PC-9 (cell line): Measurements from ENCODE around the gene ABCA7. TPM values are rescaled to one million over a fixed set of nuclear protein-coding genes. Genes with fewer than 3 reads are reported as not detected.

Source experiments
- BruUV-seq: library from RNA; stranded (reverse); fragments of 400-500 nt; replicated peaks from 2 replicates; lab custom pipeline; 2021; lab: Mats Ljungman, UMichigan
- CTCF ChIA-PET: fragments of 300-600 bp; sonication (Branson Sonifier 250); formaldehyde crosslinking; loops from one replicate; lab custom pipeline; 2022; ENCODE audit warnings: antibody characterized with exemption; lab: Charles Lee
- POLR2A ChIA-PET: fragments of 300-600 bp; sonication (Branson Sonifier 250); formaldehyde crosslinking; loops from one replicate; lab custom pipeline; 2022; ENCODE audit warnings: antibody characterized with exemption; ENCODE audit not compliant: unreplicated experiment; lab: Charles Lee
- DNase-seq, 2 experiments: peaks; one replicate each; pipeline versions ENCODE4 v3.0.0 to v3.0.0-alpha.2; 2015 to 2022; ENCODE audit warnings: mixed read lengths in 1 of 2
- H2AFZ ChIP-seq: fragments of 200-600 bp; sonication (generic); 2 replicates; pipeline ENCODE4 v1.8.1; 2017; ENCODE audit warnings: antibody characterized with exemption
- H3F3A ChIP-seq: fragments of 200-600 bp; sonication (generic); 2 replicates; pipeline ENCODE4 v1.8.1; 2017; ENCODE audit warnings: antibody characterized with exemption, mild to moderate bottlenecking, low read depth; ENCODE audit not compliant: insufficient read depth
- H3K27ac ChIP-seq: fragments of 200-600 bp; sonication (generic); 2 replicates; pipeline ENCODE4 v1.6.1; 2016; ENCODE audit warnings: mixed run types
- H3K27me3 ChIP-seq: fragments of 200-600 bp; sonication (generic); 2 replicates; pipeline ENCODE4 v1.6.1; 2016; ENCODE audit warnings: low read depth, mixed run types; ENCODE audit not compliant: insufficient read depth
- H3K36me3 ChIP-seq: fragments of 200-600 bp; sonication (generic); 2 replicates; pipeline ENCODE4 v1.6.1; 2016; ENCODE audit warnings: low read depth, mixed run types
- H3K4me1 ChIP-seq: fragments of 200-600 bp; sonication (generic); replicated peaks from 2 replicates; pipeline ENCODE4 v1.6.1; 2016; ENCODE audit warnings: mixed run types; ENCODE audit not compliant: insufficient read depth
- H3K4me2 ChIP-seq: fragments of 200-600 bp; sonication (generic); 2 replicates; pipeline ENCODE4 v1.6.1; 2017; ENCODE audit warnings: mixed run types
- H3K4me3 ChIP-seq: fragments of 200-600 bp; sonication (generic); 2 replicates; pipeline ENCODE4 v1.6.1; 2016; ENCODE audit warnings: mixed run types
- H3K79me2 ChIP-seq: fragments of 200-600 bp; sonication (generic); 2 replicates; pipeline ENCODE4 v1.6.1; 2017; ENCODE audit warnings: low read depth, mixed run types
- H3K9me2 ChIP-seq: fragments of 200-600 bp; sonication (generic); 2 replicates; pipeline ENCODE4 v1.8.1; 2017; ENCODE audit warnings: mild to moderate bottlenecking; ENCODE audit not compliant: insufficient read depth
- H3K9me3 ChIP-seq: fragments of 200-600 bp; sonication (generic); 2 replicates; pipeline ENCODE4 v1.8.1; 2016; ENCODE audit warnings: low read depth; ENCODE audit not compliant: insufficient read depth
- H4K20me1 ChIP-seq: fragments of 200-600 bp; sonication (generic); 2 replicates; pipeline ENCODE4 v1.8.1; 2017; ENCODE audit not compliant: insufficient read depth
- EZH2 ChIP-seq: fragments of 200-600 bp; sonication (generic); IDR thresholded peaks from 2 replicates; pipeline ENCODE4 v1.8.0; 2017; ENCODE audit warnings: antibody characterized with exemption, low read depth
- intact Hi-C: fragments of 100-400 bp; cut with micrococcal nuclease; formaldehyde crosslinking; loops from one replicate; pipeline ENCODE4 v1.10.0; 2022; ENCODE audit not compliant: unreplicated experiment
- total RNA-seq: library from RNA; stranded (reverse); gene quantifications from 2 replicates; pipeline ENCODE4 v1.2.3, GENCODE V29; 2021
- TF ChIP-seq, protein P1 (sequence below): fragments of 200-600 bp; sonication (generic); conservative IDR thresholded peaks from 2 replicates; pipeline ENCODE4 v1.6.1; 2017; ENCODE audit warnings: mixed run types, antibody characterized with exemption, mild to moderate bottlenecking, moderate library complexity

The ABCA7 gene
- total RNA-seq, 1 experiment from 2014 or later: 29.9 TPM

DNA sequence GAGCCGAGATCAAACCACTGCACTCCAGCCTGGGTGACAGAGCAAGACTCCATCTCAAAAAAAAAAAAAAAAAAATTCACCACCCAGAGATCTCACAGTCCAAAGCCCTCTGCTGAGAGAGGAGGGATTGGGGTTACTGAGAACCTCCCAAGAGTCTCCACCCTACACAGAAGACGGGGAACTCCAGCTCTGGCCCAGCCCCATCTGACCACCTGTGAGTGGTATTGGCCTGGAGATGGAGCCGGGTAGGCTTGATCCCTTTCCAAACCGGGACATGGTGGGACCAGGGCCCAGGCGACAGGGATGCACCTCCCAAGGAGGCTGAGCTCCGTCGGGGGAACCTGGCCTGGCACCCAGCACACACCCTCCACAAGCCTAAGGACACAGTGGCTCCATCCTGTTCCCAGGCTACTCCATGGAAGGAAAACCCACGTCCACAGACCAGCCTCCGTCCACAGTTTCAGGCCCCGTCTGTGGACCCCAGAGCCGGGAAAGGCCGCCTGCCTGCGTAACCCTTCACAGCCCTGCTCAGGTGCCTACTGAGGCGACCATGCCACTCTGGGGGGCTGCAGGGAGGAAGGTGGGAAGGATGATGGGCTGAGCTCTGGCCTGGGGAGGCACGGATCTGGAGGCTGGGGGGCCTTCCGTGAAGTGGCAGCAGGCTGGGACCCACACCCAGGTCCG lies 20.8 kb upstream of the ABCA7 start:
- BruUV-seq: no TSS peak
- H3K9me2 ChIP-seq: no peaks in the 10 kb centered on the region
- peaks cover 37% of the 10 kb centered on the region for H3K4me1 ChIP-seq
- no peak for DNase-seq
- H3K27ac ChIP-seq: no peak overlapping the region
- H3K4me3 ChIP-seq: peak overlapping the region; percentile 86
- CTCF ChIA-PET: interaction anchor here (0.5 kb wide), 1 partner anchor 19 kb away, joined by 3 read pairs; no protein-coding TSS in a partner anchor
- POLR2A ChIA-PET: interaction anchor here (0.6 kb wide), 1 partner anchor 22 kb away, joined by 6 read pairs; no protein-coding TSS in a partner anchor
- no peaks in the 10 kb centered on the region for H3K9me3 ChIP-seq
- peaks cover 68% of the 10 kb centered on the region for H3K79me2 ChIP-seq
- no peak overlapping the region for H2AFZ ChIP-seq
- H3K4me2 ChIP-seq: peak overlapping the region; percentile 95
- peaks cover 31% of the 10 kb centered on the region for H3F3A ChIP-seq
- peaks cover 59% of the 10 kb centered on the region for H4K20me1 ChIP-seq
- no peaks in the 10 kb centered on the region for H3K36me3 ChIP-seq
- TF ChIP-seq EZH2: no peak
- TF ChIP-seq, protein P1, sequence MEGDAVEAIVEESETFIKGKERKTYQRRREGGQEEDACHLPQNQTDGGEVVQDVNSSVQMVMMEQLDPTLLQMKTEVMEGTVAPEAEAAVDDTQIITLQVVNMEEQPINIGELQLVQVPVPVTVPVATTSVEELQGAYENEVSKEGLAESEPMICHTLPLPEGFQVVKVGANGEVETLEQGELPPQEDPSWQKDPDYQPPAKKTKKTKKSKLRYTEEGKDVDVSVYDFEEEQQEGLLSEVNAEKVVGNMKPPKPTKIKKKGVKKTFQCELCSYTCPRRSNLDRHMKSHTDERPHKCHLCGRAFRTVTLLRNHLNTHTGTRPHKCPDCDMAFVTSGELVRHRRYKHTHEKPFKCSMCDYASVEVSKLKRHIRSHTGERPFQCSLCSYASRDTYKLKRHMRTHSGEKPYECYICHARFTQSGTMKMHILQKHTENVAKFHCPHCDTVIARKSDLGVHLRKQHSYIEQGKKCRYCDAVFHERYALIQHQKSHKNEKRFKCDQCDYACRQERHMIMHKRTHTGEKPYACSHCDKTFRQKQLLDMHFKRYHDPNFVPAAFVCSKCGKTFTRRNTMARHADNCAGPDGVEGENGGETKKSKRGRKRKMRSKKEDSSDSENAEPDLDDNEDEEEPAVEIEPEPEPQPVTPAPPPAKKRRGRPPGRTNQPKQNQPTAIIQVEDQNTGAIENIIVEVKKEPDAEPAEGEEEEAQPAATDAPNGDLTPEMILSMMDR: no peak
- H3K27me3 ChIP-seq: no peaks in the 10 kb centered on the region
- intact Hi-C loops: no loop called here

DNA sequence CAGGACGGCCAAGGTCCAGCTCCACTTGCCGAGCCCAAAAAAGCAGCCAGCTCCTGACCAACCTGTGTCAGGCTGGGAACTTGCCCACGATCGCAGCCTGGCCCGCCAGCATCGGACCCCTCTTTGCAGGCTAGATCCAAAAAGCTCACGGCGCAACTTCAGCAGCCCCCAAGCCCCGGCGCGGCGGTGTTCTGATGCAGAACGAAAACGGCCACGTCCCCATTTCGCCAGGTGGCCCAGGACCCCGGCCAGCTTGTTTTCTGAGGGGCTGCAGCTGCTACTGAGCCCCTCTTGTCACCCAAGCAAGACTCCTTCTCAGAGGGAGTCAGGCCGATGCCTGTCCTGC lies 20.3 kb upstream of the ABCA7 start:
- no peaks in the 10 kb centered on the region for H3K36me3 ChIP-seq
- peaks cover 63% of the 10 kb centered on the region for H3K79me2 ChIP-seq
- H3K4me1 ChIP-seq: peaks cover 37% of the 10 kb centered on the region
- H3K27me3 ChIP-seq: no peaks in the 10 kb centered on the region
- H3K9me2 ChIP-seq: no peaks in the 10 kb centered on the region
- peaks cover 54% of the 10 kb centered on the region for H4K20me1 ChIP-seq
- TF ChIP-seq, protein P1: no peak
- TF ChIP-seq EZH2: no peak
- H3K4me2 ChIP-seq: peak overlapping the region; percentile 95
- no peaks in the 10 kb centered on the region for H3K9me3 ChIP-seq
- H3K4me3 ChIP-seq: peak overlapping the region; percentile 86
- H3F3A ChIP-seq: peaks cover 34% of the 10 kb centered on the region
- H2AFZ ChIP-seq: no peak overlapping the region
- no peak for DNase-seq
- ChIA-PET CTCF (interaction anchor here (0.5 kb wide), 1 partner anchor 18 kb away, joined by 3 read pairs; no protein-coding TSS in a partner anchor), POLR2A (no interaction called here)
- no TSS peak for BruUV-seq
- H3K27ac ChIP-seq: no peak overlapping the region
- intact Hi-C loops: no loop called here

- Histone ChIP-seq H3K27ac (peak overlapping the region; percentile 77; the same call in 1 of the 2 replicates), H3K79me2 (peaks cover 56% of the 10 kb centered on the region), H3F3A (peaks cover 34% of the 10 kb centered on the region), H3K9me2 (no peaks in the 10 kb centered on the region), H3K9me3 (no peaks in the 10 kb centered on the region), H3K4me1 (peaks cover 37% of the 10 kb centered on the region), H3K36me3 (no peaks in the 10 kb centered on the region), H3K4me2 (peak overlapping the region; percentile 95), H2AFZ (no peak overlapping the region; the same call in 1 of the 2 replicates), H3K4me3 (peak overlapping the region; percentile 86), H3K27me3 (no peaks in the 10 kb centered on the region), H4K20me1 (peaks cover 47% of the 10 kb centered on the region)
- ChIA-PET POLR2A (no interaction called here), CTCF (interaction anchor here (0.5 kb wide), 1 partner anchor 18 kb away, joined by 3 read pairs; no protein-coding TSS in a partner anchor)
- TSS peak; percentile 48 for BruUV-seq
- intact Hi-C loops: no loop called here
- TF ChIP-seq, protein P1: no peak
- no peak for TF ChIP-seq EZH2
- DNase-seq: no peak
Observed at GRCh38 chr19:1019980-1020867, 19.7 kb upstream of the ABCA7 start.
